HG02884 (cell line): ENCODE data around the gene HMGN2.

Source experiments
- ATAC-seq: cut with Tn5 transposase; IDR thresholded peaks from one replicate; pipeline ENCODE4 v1.9.1; 2021; ENCODE audit warnings: mild to moderate bottlenecking, moderate library complexity; ENCODE audit not compliant: unreplicated experiment

HMGN2 gene

GRCh38 chr1:26472320-26472900 lies at the start of gene HMGN2:
Gene HMGN2, plus strand, starts transcription at chr1:26472440. Its CDS starts 173 bp downstream, at chr1:26472613.
- ATAC-seq: peak; percentile 51

GRCh38 chr1:26429721-26430120 lies 42.5 kb upstream of the HMGN2 start:
- no peak for ATAC-seq

- peak; percentile 86 for ATAC-seq
These were observed 40.1 kb upstream of the HMGN2 start, which contains the start of gene DHDDS for GRCh38 chr1:26431979-26432695. Gene DHDDS, plus strand, starts transcription at chr1:26432321. Its CDS starts 625 bp downstream, at chr1:26432946.

- no peak for ATAC-seq
These were observed 39.4 kb upstream of the HMGN2 start for GRCh38 chr1:26432793-26433192.

GRCh38 chr1:26434161-26434752 lies 38.0 kb upstream of the HMGN2 start:
- no peak for ATAC-seq

- ATAC-seq: no peak
These were observed 34.2 kb upstream of the HMGN2 start for GRCh38 chr1:26438041-26438440.

GRCh38 chr1:26440259-26440658 lies 32.0 kb upstream of the HMGN2 start:
- no peak for ATAC-seq

- no peak for ATAC-seq
These were observed 22.4 kb upstream of the HMGN2 start for GRCh38 chr1:26449868-26450267.

GRCh38 chr1:26450908-26451307 lies 21.3 kb upstream of the HMGN2 start:
- ATAC-seq: no peak

GRCh38 chr1:26452459-26453183 lies 19.6 kb upstream of the HMGN2 start:
- no peak for ATAC-seq

- ATAC-seq: no peak
These were observed 13.1 kb upstream of the HMGN2 start for GRCh38 chr1:26459148-26459547.

- ATAC-seq: no peak
These were observed 12.6 kb upstream of the HMGN2 start for GRCh38 chr1:26459573-26460031.

GRCh38 chr1:26468911-26469310 lies 3.3 kb upstream of the HMGN2 start:
- no peak for ATAC-seq

GRCh38 chr1:26469558-26469957 lies 2.7 kb upstream of the HMGN2 start:
- ATAC-seq: no peak

GRCh38 chr1:26470878-26471497 lies 1.3 kb upstream of the HMGN2 start:
- ATAC-seq: no peak

GRCh38 chr1:26471498-26472319 lies 531 bp upstream of the HMGN2 start:
- ATAC-seq: peak; percentile 16

GRCh38 chr1:26472901-26473845 lies 933 bp downstream of the HMGN2 start:
- ATAC-seq: peak; percentile 56

- no peak for ATAC-seq
These were observed 2.6 kb downstream of the HMGN2 start for GRCh38 chr1:26474818-26475217.

GRCh38 chr1:26475989-26476388 lies 3.7 kb downstream of the HMGN2 start:
- no peak for ATAC-seq
